Embryonic facial prominence (tissue), 1 donor: ENCODE data around the gene NOS1AP.
"Not testable (repeated sequence)": the region's sequence is repeated elsewhere in the genome, so short reads cannot be mapped to it uniquely, and the experiment has no call there.

Source experiments
- DNase-seq: peaks from one replicate; pipeline ENCODE4 v3.0.0-alpha.2; 2016; ENCODE audit errors: extremely low spot score

NOS1AP gene

GRCh38 chr1:162335126-162335525 lies 265.6 kb downstream of the NOS1AP start:
- DNase-seq, result no peak

- no peak for DNase-seq
Observed at GRCh38 chr1:162336621-162337285, 267.3 kb downstream of the NOS1AP start.

- no peak for DNase-seq
Observed at GRCh38 chr1:162342452-162342983, 273.0 kb downstream of the NOS1AP start.

GRCh38 chr1:162343470-162343869 lies 274.0 kb downstream of the NOS1AP start:
- DNase-seq, result no peak

DNA sequence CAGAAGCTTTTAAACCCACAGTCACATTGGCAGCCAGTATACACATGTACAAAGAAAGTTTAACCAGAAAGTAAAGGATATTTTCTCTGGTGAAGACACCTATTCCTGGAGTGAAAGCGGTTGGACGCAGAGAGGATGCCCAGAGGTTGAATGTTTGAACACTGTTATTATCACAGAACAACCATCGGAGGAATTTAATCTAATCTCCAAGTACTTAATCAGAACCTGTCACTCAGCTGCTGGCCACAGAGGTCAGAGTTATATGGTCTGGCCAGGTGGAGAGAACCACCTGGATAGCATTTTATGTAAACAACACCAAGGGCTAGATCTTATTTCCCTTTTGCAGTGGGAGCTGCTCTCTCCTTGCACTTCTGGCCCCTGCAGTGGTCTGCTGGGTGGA lies 277.8 kb downstream of the NOS1AP start:
- DNase-seq, result no peak

GRCh38 chr1:162349635-162350330 lies 280.3 kb downstream of the NOS1AP start:
- no peak for DNase-seq

DNA sequence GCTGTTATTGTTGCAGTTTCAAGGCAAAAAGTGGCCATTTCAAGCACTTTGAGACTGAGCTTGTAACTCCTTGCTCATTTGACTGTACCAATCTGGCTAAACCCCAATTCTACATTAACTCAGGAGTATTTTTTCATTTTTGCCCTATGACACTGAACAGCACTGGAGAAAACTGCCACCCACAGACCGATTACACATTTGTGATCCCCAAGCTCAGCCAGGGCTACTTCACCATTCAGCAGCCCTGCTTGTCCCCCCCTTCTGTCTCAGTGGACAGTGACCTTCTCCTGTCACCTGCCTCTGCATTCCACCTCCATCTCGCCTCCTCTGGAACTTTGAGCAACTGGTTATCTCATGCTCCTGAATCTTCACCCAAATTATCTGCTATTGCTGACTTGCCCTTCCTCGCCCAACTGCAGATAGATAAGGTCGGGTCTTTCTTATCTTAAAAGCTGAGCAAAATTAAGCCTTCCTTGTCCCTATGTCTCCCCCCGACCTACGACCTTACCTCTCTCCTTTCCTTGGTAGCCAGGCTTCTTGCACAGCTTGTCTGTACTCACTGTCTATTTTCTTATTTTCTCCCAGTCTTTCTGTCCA lies 281.9 kb downstream of the NOS1AP start:
- no peak for DNase-seq

DNA sequence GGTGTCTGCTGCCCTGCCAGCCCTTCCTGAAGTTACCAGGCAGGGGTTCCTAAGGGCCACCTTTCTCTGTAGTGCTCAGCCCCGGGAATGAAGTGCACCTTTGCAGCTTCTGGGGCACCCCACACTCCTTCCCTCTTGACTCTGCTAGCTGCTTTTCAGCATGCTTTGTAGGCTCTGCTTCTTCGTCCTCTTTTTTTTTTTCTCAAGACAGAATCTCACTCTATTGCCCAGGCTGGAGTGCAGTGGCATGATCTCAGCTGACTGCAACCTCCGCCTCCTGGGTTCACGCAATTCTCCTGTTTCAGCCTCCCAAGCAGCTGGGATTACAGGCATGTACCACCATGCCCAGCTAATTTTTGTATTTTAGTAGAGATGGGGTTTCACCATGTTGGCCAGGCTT lies 282.4 kb downstream of the NOS1AP start:
- not testable (repeated sequence) for DNase-seq

DNA sequence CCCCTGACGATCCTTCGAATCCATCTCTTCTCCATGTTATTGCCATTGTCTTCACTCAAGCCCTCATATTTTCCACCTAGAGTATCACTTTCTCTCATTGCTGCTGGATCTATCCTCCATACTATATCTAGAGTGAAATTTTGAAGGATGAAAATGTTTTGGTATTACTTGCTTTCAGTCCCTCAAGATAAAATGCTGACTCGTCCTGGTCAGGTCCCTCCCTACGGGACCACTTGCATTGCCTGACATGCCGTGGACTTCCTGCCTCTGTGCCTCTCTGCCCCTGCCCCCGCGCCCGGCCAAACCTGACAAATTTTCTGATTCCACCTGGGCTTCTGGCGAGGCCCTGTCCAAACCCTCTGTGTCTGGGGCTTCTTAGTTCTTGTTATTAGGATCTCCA lies 283.6 kb downstream of the NOS1AP start:
- no peak for DNase-seq

DNA sequence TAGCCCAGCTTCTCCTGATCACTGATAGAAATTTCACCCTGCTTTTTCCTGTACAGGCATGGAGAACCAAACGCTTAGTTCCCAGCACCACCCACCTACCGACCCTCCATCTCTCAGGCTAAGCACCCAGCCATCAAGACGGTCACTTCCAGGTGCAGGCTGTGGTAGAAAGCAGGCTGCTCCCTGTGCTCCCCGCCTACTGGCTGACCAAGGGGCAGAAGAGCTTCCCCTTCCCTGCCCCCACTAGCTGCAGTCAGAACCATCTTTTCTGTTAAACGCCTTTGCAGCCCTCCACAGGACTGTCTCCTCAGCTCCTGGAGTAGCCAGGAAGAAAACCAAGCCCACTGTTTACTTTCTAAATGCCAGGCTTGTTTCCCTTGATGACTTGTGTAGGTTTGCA lies 284.2 kb downstream of the NOS1AP start:
- DNase-seq, result no peak

GRCh38 chr1:162357681-162358266 lies 288.3 kb downstream of the NOS1AP start:
- DNase-seq, result no peak

GRCh38 chr1:162358928-162359327 lies 289.4 kb downstream of the NOS1AP start:
- DNase-seq, result no peak

DNA sequence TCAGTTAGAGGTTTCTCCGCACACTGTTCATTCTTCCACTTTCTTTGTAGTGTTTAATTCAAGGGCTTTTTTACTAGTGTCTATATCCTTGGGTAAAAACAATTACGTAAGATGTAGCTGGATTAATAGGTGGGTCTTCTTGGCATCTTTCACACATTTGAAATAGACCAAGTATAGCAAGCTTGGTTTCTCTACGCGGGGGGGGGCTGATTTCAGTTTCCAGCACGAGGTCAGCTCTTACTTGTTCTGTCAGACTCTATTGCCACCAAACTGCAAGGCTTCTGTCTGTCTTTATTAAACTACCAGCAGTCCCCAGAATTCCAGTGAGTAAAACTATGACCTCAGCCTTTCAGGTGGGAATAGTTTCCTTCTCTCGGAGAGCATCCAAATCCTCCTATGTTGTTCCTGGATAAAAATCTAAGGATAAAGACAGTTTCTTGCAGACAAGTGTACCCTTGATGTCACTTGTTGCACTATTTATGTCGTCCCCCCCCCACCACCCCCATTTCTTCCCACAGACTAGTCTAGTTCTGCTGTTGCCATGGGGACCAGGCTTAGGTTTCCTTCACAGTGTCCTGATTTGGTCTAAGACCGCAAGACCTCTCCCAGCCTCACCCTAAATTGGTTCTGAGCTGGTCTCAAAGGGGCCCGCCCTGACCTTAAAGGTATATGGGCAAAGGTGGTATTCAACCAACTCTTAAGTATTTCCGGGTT lies 290.2 kb downstream of the NOS1AP start:
- DNase-seq, result no peak

DNA sequence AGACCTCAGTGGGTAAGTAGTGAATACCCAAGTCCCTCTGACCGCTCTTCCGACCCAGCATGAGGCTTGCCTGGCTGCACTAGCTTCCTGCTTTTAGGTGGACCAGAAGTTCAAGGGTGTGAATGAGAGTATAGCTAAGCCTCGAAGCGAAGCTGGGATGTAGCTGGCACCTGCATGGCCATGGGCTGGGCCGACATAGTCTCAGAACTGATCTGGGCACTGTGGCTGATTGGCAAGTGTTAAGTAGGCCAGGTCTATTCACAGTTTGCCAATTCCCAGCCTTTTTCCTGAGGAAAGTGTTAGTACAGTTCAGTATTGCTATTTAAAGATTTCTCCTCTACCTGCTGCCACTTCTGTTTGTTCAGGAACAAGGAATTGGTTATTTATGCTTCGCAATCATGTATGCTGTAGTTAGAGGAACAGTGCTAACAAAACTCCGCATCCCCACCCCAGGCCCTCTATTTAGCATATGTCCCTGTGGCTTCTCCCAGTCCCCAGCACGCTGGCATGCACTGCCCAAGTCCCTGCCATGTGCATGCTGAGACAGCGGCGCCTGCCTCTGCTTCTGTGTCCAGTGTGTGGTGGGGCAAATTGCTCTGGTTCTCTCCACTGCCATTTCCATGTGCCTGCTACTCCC lies 290.9 kb downstream of the NOS1AP start:
- DNase-seq, result no peak

DNA sequence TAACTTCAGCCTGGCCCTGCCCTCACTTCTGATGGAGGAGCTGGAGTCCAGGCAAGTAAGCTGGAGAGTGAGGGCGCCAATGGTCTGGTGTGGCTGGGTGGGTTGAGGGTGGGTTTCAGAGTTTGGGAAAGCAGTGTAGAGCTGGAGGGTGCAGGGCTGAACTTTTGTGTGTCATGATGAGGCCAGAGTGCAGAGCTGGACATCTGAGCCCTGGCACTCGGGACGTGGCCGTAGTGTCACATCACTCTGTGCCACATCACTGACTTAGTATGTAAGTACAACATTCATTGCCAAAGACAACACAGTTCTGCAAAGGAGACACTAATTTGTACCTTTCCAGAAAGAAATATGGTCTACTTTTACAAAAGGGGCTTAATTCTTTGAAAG lies 291.4 kb downstream of the NOS1AP start:
- no peak for DNase-seq

DNA sequence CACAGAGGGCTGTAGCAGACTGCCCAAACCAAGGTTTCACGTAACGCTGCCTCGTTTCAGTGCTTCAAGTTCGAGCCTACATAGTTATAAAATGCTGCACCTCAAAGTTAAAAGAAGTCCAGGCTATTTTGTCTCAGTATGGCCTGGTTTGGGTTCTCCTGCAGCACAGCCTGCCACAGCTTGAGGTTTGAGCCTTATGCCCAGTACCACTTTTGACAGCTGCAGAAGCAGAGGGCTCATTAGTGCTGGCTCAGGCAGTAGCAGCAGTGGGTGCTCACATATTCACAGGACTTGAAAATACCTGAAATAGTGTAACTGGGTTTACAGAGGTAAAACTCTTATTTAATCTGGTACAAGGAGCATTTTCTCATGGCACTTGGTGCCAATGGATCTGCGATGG lies 291.9 kb downstream of the NOS1AP start:
- DNase-seq, result no peak

- DNase-seq, result no peak
Observed at GRCh38 chr1:162363823-162364222, 294.3 kb downstream of the NOS1AP start.

DNA sequence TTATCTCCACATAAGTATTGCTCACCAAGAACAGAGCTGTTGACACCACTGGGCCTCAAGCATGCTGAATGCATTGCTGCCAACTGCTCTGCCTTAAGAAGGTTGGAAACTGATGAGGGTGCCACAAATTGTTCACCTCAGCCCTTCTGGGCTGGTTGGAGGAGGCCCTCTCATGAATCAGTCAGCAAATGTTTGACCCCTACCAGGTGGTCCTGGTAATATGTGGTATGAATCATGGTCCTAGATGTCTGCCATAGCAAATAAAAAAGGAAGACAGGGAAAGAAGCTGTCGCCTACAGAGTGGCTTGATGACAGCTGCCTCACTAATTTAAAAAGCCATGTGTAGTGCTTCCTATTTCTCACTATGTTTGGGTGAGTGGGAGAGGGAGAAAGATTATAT lies 295.0 kb downstream of the NOS1AP start:
- DNase-seq, result no peak

DNA sequence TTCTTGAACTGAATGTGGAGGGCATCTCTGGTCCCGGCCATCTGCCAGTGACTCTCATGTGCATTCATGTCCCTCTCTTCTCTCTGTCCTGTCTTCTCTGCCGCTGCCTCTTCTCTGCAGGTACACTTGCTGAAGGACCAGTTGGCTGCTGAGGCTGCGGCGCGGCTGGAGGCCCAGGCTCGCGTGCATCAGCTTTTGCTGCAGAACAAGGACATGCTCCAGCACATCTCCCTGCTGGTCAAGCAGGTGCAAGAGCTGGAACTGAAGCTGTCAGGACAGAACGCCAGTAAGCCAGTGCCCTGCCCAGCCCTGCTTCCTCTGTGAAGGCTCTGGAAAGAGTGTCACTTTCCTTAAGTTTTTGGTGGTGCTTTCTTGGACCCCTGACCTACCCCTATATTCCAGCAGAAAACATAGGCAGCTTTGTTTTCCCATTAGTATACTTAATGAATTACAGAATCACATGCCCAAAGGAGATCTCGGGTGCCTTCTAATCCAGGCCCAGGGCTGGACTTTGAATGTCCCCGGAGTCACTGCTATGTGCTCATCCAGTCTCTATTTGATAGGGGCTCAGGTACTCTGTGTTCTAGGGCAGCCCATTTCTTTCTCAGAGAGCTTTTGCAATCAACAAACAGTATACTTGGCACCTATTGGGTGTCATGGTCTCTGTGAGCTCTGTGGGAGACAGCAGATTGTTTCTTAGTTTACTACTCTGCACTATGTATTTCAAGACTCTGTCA lies 296.0 kb downstream of the NOS1AP start:
- DNase-seq, result no peak

GRCh38 chr1:162366149-162366548 lies 296.7 kb downstream of the NOS1AP start:
- no peak for DNase-seq

DNA sequence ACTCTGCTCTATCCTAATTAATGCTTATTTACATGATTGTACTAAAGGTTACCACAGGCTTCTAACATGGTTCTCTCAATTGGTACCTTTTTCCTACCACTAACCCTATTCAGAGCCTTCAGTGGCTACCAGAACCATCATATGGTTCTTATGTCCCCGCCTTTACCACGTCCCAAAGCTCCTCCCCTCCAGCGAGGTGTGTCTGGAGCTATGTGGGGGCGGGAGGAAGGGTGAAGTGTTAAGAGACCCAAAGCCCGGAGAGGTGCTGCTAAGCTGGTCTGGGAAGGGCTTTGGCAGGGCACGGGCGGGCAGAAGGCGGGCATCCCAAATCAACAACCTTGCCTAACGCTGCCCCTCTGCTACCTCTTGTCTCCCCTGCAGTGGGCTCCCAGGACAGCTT lies 297.2 kb downstream of the NOS1AP start:
- DNase-seq, result no peak
